T-helper 17 cell (primary cell): ENCODE data around the gene MED9. TPM values are rescaled to one million over a fixed set of nuclear protein-coding genes. Genes with fewer than 3 reads are reported as not detected.

Experiments used
- ATAC-seq: fragments of 150-1000 bp; cut with Tn5 transposase; 2 replicates; pipeline ENCODE4 v1.10.0; 2021; ENCODE audit warnings: mild to moderate bottlenecking, moderate library complexity
- DNase-seq, 3 donors: peaks; one replicate each; pipeline versions ENCODE4 v3.0.0 to v3.0.0-alpha.2; 2020 to 2021
- H3K9me3 ChIP-seq: one replicate; pipeline ENCODE4 v1.7.0; 2013; ENCODE audit warnings: low read length, mild to moderate bottlenecking; ENCODE audit not compliant: control insufficient read depth, poor library complexity, severe bottlenecking
- H3K27ac Mint-ChIP-seq: one replicate; pipeline ENCODE4 v1.8.0; 2022; ENCODE audit warnings: mild to moderate bottlenecking, moderate library complexity, mixed read lengths
- H3K27me3 Mint-ChIP-seq: one replicate; pipeline ENCODE4 v1.8.0; 2022; ENCODE audit warnings: mixed read lengths
- H3K36me3 Mint-ChIP-seq: one replicate; pipeline ENCODE4 v1.8.0; 2022; ENCODE audit warnings: low read depth, mixed read lengths
- H3K4me1 Mint-ChIP-seq: one replicate; pipeline ENCODE4 v1.8.0; 2022; ENCODE audit warnings: mild to moderate bottlenecking, mixed read lengths
- H3K4me3 Mint-ChIP-seq: one replicate; pipeline ENCODE4 v1.8.0; 2022; ENCODE audit warnings: mild to moderate bottlenecking, moderate library complexity, mixed read lengths
- total RNA-seq, 4 donors: library from RNA in 2 of 4; stranded (reverse) in 2 of 4; gene quantifications; one replicate each; pipeline ENCODE4 v1.2.3 and lab custom pipeline; 2022 to 2026

The MED9 gene
- total RNA-seq, 2 donors from 2014 or later, result 16.5 to 24.7 TPM

- Mint-ChIP-seq H3K4me1 (peaks cover 4% of the 10 kb centered on the region), H3K36me3 (no peaks in the 10 kb centered on the region), H3K27me3 (no peaks in the 10 kb centered on the region), H3K27ac (no peak overlapping the region), H3K4me3 (no peak overlapping the region)
- ATAC-seq (no peak), DNase-seq (no peak)
- no peaks in the 10 kb centered on the region for H3K9me3 ChIP-seq
These were observed 61.9 kb downstream of the MED9 start for GRCh38 chr17:17538417-17539391.

- ATAC-seq, result no peak
- H3K4me3 Mint-ChIP-seq, result no peak overlapping the region
- no peak overlapping the region for H3K27ac Mint-ChIP-seq
- H3K9me3 ChIP-seq, result no peaks in the 10 kb centered on the region
- no peak for DNase-seq
- H3K4me1 Mint-ChIP-seq, result peaks cover 4% of the 10 kb centered on the region
- no peaks in the 10 kb centered on the region for H3K36me3 Mint-ChIP-seq
- H3K27me3 Mint-ChIP-seq, result no peaks in the 10 kb centered on the region
These were observed 62.8 kb downstream of the MED9 start for GRCh38 chr17:17539591-17539990.

GRCh38 chr17:17540278-17540906, 63.6 kb downstream of the MED9 start:
- no peaks in the 10 kb centered on the region for H3K9me3 ChIP-seq
- no peak for ATAC-seq
- no peak for DNase-seq
- H3K4me3 Mint-ChIP-seq, result no peak overlapping the region
- peaks cover 4% of the 10 kb centered on the region for H3K4me1 Mint-ChIP-seq
- no peaks in the 10 kb centered on the region for H3K36me3 Mint-ChIP-seq
- H3K27ac Mint-ChIP-seq, result no peak overlapping the region
- H3K27me3 Mint-ChIP-seq, result no peaks in the 10 kb centered on the region

GRCh38 chr17:17540935-17541639, 64.3 kb downstream of the MED9 start:
- Mint-ChIP-seq H3K4me1 (peaks cover 9% of the 10 kb centered on the region), H3K27ac (no peak overlapping the region), H3K4me3 (no peak overlapping the region), H3K36me3 (no peaks in the 10 kb centered on the region), H3K27me3 (no peaks in the 10 kb centered on the region)
- DNase-seq (no peak), ATAC-seq (no peak)
- no peaks in the 10 kb centered on the region for H3K9me3 ChIP-seq

- no peaks in the 10 kb centered on the region for H3K9me3 ChIP-seq
- Mint-ChIP-seq H3K4me1 (peaks cover 9% of the 10 kb centered on the region), H3K4me3 (no peak overlapping the region), H3K27me3 (no peaks in the 10 kb centered on the region), H3K36me3 (no peaks in the 10 kb centered on the region), H3K27ac (no peak overlapping the region)
- ATAC-seq (no peak), DNase-seq (no peak)
These were observed 64.8 kb downstream of the MED9 start for GRCh38 chr17:17541640-17542001.

Other genes starting within 250 kb of the MED9 start
- gene FLCN, start 239.8 kb upstream of the MED9 start, total RNA-seq, result 10 to 100 TPM; 34.1 to 44.9 TPM
- 10 to 100 TPM; 87.8 to 89.1 TPM for gene COPS3, start 195.8 kb upstream of the MED9 start, total RNA-seq
- gene NT5M, start 173.6 kb upstream of the MED9 start, total RNA-seq, result 10 to 100 TPM in 1 of 2 donors, 1 to 10 TPM in 1; 2.5 to 24.0 TPM
- 1 to 10 TPM in 1 of 2 donors, under 1 TPM in 1; 0.97 to 1.4 TPM for gene RASD1, start 19.4 kb downstream of the MED9 start, total RNA-seq
- 10 to 100 TPM; 13.8 to 14.8 TPM for gene PEMT, start 114.7 kb downstream of the MED9 start, total RNA-seq
- 10 to 100 TPM; 18.4 to 18.6 TPM for gene RAI1, start 204.5 kb downstream of the MED9 start, total RNA-seq